HCT116 (cell line): ENCODE measurements around the gene MFSD6. TPM values are rescaled to one million over a fixed set of nuclear protein-coding genes. Genes with fewer than 3 reads are reported as not detected.

Source experiments
- ATAC-seq: fragments of 200-7000 bp; cut with Tn5 transposase; 2 replicates; pipeline ENCODE4 v1.9.1; 2020; ENCODE audit warnings: mild to moderate bottlenecking, moderate library complexity
- BruUV-seq: library from RNA; stranded (reverse); fragments of 400-500 nt; replicated peaks from 2 replicates; lab custom pipeline; 2021; lab: Mats Ljungman, UMichigan
- CTCF ChIA-PET: fragments of 300-600 bp; sonication (Branson Sonifier 250); formaldehyde crosslinking; loops from one replicate; lab custom pipeline; 2021; ENCODE audit warnings: antibody characterized with exemption; lab: Charles Lee
- POLR2A ChIA-PET: fragments of 300-600, 350-600 bp; sonication (Branson Sonifier 250); formaldehyde crosslinking; loops from one replicate; lab custom pipeline; 2021; ENCODE audit warnings: antibody characterized with exemption; lab: Charles Lee
- RAD21 ChIA-PET, 2 experiments: fragments of 300-600 bp; sonication (Branson Sonifier 250); formaldehyde crosslinking; loops; one replicate each; lab custom pipeline; 2023; ENCODE audit warnings: low total read pairs in 2 of 2; ENCODE audit not compliant: uncharacterized antibody in 2 of 2, unreplicated experiment in 2 of 2, low non-redundant PET in 1 of 2; lab: Charles Lee
- DNase-seq: peaks from one replicate; pipeline ENCODE4 v3.0.0-alpha.2; 2010; ENCODE audit warnings: low read depth, low spot score
- H2AFZ ChIP-seq: fragments of 200-600 bp; shearing (Covaris generic), sonication (generic); 2 replicates; pipeline ENCODE4 v1.6.1; 2017; ENCODE audit warnings: low read depth, mixed run types, mixed read lengths, antibody characterized with exemption, low read length; ENCODE audit not compliant: poor library complexity, severe bottlenecking
- H3K27ac ChIP-seq: 2 replicates; pipeline ENCODE4 v1.5.1; 2012; ENCODE audit warnings: low read depth, low read length
- H3K27me3 ChIP-seq: fragments of 200-600 bp; sonication (generic); 2 replicates; pipeline ENCODE4 v1.6.1; 2016; ENCODE audit warnings: mixed run types, low read length, mixed read lengths; ENCODE audit not compliant: insufficient read depth
- H3K36me3 ChIP-seq, 2 experiments: fragments of 200-500 bp in 1 of 2; fragments of 200-600 bp in 1 of 2; sonication (Bioruptor generic) in 1 of 2; sonication (generic) in 1 of 2; 2 replicates each; pipeline versions ENCODE4 v1.5.1 to v1.6.1; 2014 to 2016; ENCODE audit warnings: low read length in 2 of 2, inconsistent platforms in 1 of 2, mixed read lengths in 1 of 2, mixed run types in 1 of 2; ENCODE audit not compliant: insufficient read depth in 2 of 2, control insufficient read depth in 1 of 2
- H3K4me1 ChIP-seq, 2 experiments: fragments of 200-600 bp in 1 of 2; sonication (generic) in 1 of 2; 2 replicates each; pipeline versions ENCODE4 v1.5.1 to v1.6.1; 2012 to 2017; ENCODE audit warnings: low read length in 2 of 2, inconsistent platforms in 1 of 2, mild to moderate bottlenecking in 1 of 2, mixed read lengths in 1 of 2, mixed run types in 1 of 2, moderate library complexity in 1 of 2; ENCODE audit not compliant: insufficient read depth in 2 of 2, control insufficient read depth in 1 of 2
- H3K4me2 ChIP-seq: fragments of 200-600 bp; sonication (generic); 2 replicates; pipeline ENCODE4 v1.6.1; 2017; ENCODE audit warnings: mixed run types, low read length, mixed read lengths
- H3K4me3 ChIP-seq, 2 experiments: fragments of 200-600 bp in 1 of 2; sonication (generic) in 1 of 2; replicated peaks in 1 of 2; 2 replicates each; pipeline ENCODE4 v1.5.1; 2011 to 2016; ENCODE audit warnings: low read length in 2 of 2, control low read depth in 1 of 2, low read depth in 1 of 2, mild to moderate bottlenecking in 1 of 2, mixed read lengths in 1 of 2, mixed run types in 1 of 2
- H3K79me2 ChIP-seq: fragments of 200-600 bp; sonication (generic); 2 replicates; pipeline ENCODE4 v1.6.1; 2017; ENCODE audit warnings: mild to moderate bottlenecking, mixed run types, low read length, moderate library complexity, mixed read lengths; ENCODE audit not compliant: insufficient read depth
- H3K9ac ChIP-seq: fragments of 200-600 bp; sonication (generic); 2 replicates; pipeline ENCODE4 v1.6.1; 2016; ENCODE audit warnings: low read length, mixed read lengths
- H3K9me2 ChIP-seq: fragments of 200-600 bp; sonication (generic), shearing (Covaris generic); 2 replicates; pipeline ENCODE4 v1.6.1; 2017; ENCODE audit warnings: mixed run types, mild to moderate bottlenecking, moderate library complexity; ENCODE audit not compliant: insufficient read depth
- H3K9me3 ChIP-seq, 2 experiments: fragments of 200-500 bp in 1 of 2; fragments of 200-600 bp in 1 of 2; sonication (Bioruptor generic) in 1 of 2; sonication (generic) in 1 of 2; 2 replicates each; pipeline ENCODE4 v1.6.1; 2014 to 2017; ENCODE audit warnings: low read length in 2 of 2, mixed read lengths in 2 of 2, inconsistent platforms in 1 of 2, low read depth in 1 of 2, mild to moderate bottlenecking in 1 of 2, mixed run types in 1 of 2, moderate library complexity in 1 of 2; ENCODE audit not compliant: control insufficient read depth in 1 of 2, insufficient read depth in 1 of 2
- H4K20me1 ChIP-seq: fragments of 200-600 bp; sonication (generic), shearing (Covaris generic); 2 replicates; pipeline ENCODE4 v1.6.1; 2017; ENCODE audit warnings: mixed run types, mild to moderate bottlenecking, moderate library complexity; ENCODE audit not compliant: insufficient read depth
- CBX3 ChIP-seq: IDR thresholded peaks from 2 replicates; pipeline ENCODE4 v1.6.1; 2012; ENCODE audit warnings: low read depth
- EGR1 ChIP-seq: IDR thresholded peaks from 2 replicates; pipeline ENCODE4 v1.6.1; 2012; ENCODE audit warnings: low read depth
- ELF1 ChIP-seq: IDR thresholded peaks from 2 replicates; pipeline ENCODE4 v1.6.1; 2012; ENCODE audit warnings: low read depth, borderline replicate concordance
- EZH2 ChIP-seq: fragments of 200-600 bp; sonication (generic); IDR thresholded peaks from 2 replicates; pipeline ENCODE4 v1.6.1; 2017; ENCODE audit warnings: antibody characterized with exemption, mixed run types
- EZH2phosphoT487 ChIP-seq: fragments of 200-600 bp; IDR thresholded peaks from 2 replicates; pipeline ENCODE4 v1.6.1; 2018; ENCODE audit warnings: antibody characterized with exemption, borderline replicate concordance
- JUND ChIP-seq: IDR thresholded peaks from 2 replicates; pipeline ENCODE4 v1.6.1; 2012
- MAX ChIP-seq: IDR thresholded peaks from 2 replicates; pipeline ENCODE4 v1.6.1; 2012
- POLR2A ChIP-seq: IDR thresholded peaks from 2 replicates; pipeline ENCODE4 v1.7.0; 2011; ENCODE audit warnings: borderline replicate concordance; ENCODE audit not compliant: insufficient read depth, insufficient read length; ENCODE audit errors: extremely low read depth
- RAD21 ChIP-seq: IDR thresholded peaks from 2 replicates; pipeline ENCODE4 v1.6.1; 2012; ENCODE audit warnings: low read depth, mild to moderate bottlenecking
- SP1 ChIP-seq: IDR thresholded peaks from 2 replicates; pipeline ENCODE4 v1.6.1; 2012; ENCODE audit warnings: low read depth
- SRF ChIP-seq: IDR thresholded peaks from 2 replicates; pipeline ENCODE4 v1.6.1; 2012; ENCODE audit warnings: low read depth
- TCF7L2 ChIP-seq: IDR thresholded peaks from 2 replicates; pipeline ENCODE4 v1.7.0; 2011; ENCODE audit warnings: borderline replicate concordance, inconsistent platforms; ENCODE audit not compliant: insufficient read depth, insufficient read length; ENCODE audit errors: extremely low read depth
- YY1 ChIP-seq: IDR thresholded peaks from 2 replicates; pipeline ENCODE4 v1.6.1; 2011; ENCODE audit warnings: low read length, low read depth, moderate library complexity, mild to moderate bottlenecking; ENCODE audit not compliant: insufficient replicate concordance; ENCODE audit errors: extremely low read depth
- ZNF274 ChIP-seq: fragments of 200-500 bp; sonication (Bioruptor generic); IDR thresholded peaks from 2 replicates; pipeline ENCODE4 v1.6.1; 2014; ENCODE audit warnings: mild to moderate bottlenecking, low read depth, low read length, inconsistent platforms
- intact Hi-C: fragments of 100-400 bp; cut with micrococcal nuclease; formaldehyde crosslinking; loops from 2 replicates; pipeline ENCODE4 v1.10.0; 2022
- total RNA-seq: library from RNA; stranded (reverse); gene quantifications from one replicate; pipeline ENCODE4 v1.2.1, GENCODE V29; 2021; ENCODE audit not compliant: unreplicated experiment
- TF ChIP-seq, protein P1 (sequence below): IDR thresholded peaks from 2 replicates; pipeline ENCODE4 v1.6.1; 2011; ENCODE audit warnings: mild to moderate bottlenecking, low read length, moderate library complexity; ENCODE audit not compliant: insufficient replicate concordance; ENCODE audit errors: extremely low read depth
- TF ChIP-seq, protein P2 (sequence below), 3 experiments: fragments of 200-600 bp in 1 of 3; sonication (generic) in 1 of 3; IDR thresholded peaks in 2 of 3; conservative IDR thresholded peaks in 1 of 3; 2 replicates each; pipeline ENCODE4 v1.5.1; 2012 to 2017; ENCODE audit warnings: low read depth in 2 of 3, low read length in 2 of 3, antibody characterized with exemption in 1 of 3, borderline replicate concordance in 1 of 3, control low read depth in 1 of 3, mild to moderate bottlenecking in 1 of 3, mixed read lengths in 1 of 3, mixed run types in 1 of 3, moderate library complexity in 1 of 3; ENCODE audit not compliant: insufficient read depth in 1 of 3
- TF ChIP-seq, protein P3 (sequence below): IDR thresholded peaks from 2 replicates; pipeline ENCODE4 v1.6.1; 2012

MFSD6 gene
- total RNA-seq, 1 experiment from 2014 or later = 18.6 TPM

- Histone ChIP-seq H3K9me3 (no peaks in the 10 kb centered on the region), H3K9ac (no peak overlapping the region), H3K4me3 (no peak overlapping the region), H3K4me2 (no peak overlapping the region), H3K27ac (no peak overlapping the region), H3K9me2 (no peaks in the 10 kb centered on the region), H3K27me3 (no peaks in the 10 kb centered on the region), H3K36me3 (no peaks in the 10 kb centered on the region), H3K79me2 (no peaks in the 10 kb centered on the region), H3K4me1 (peaks cover 2 to 5% of the 10 kb centered on the region in 2 experiments; a peak in 2 of 4 replicates), H2AFZ (no peak overlapping the region), H4K20me1 (no peaks in the 10 kb centered on the region)
- ChIA-PET POLR2A (no interaction called here), RAD21 (no interaction called here), CTCF (no interaction called here)
- DNase-seq (no peak), ATAC-seq (no peak)
- BruUV-seq = no TSS peak
- TF ChIP-seq ZNF274 (no peak), EZH2 (no peak), SP1 (no peak), SRF (no peak)
- intact Hi-C loops = no loop called here
Observed at GRCh38 chr2:190503088-190503487, 94.9 kb downstream of the MFSD6 start.

- no peak for TF ChIP-seq MAX
- no peak for TF ChIP-seq EZH2phosphoT487
- no peak for TF ChIP-seq CBX3
- TF ChIP-seq TCF7L2 = no peak
- TF ChIP-seq, protein P1, sequence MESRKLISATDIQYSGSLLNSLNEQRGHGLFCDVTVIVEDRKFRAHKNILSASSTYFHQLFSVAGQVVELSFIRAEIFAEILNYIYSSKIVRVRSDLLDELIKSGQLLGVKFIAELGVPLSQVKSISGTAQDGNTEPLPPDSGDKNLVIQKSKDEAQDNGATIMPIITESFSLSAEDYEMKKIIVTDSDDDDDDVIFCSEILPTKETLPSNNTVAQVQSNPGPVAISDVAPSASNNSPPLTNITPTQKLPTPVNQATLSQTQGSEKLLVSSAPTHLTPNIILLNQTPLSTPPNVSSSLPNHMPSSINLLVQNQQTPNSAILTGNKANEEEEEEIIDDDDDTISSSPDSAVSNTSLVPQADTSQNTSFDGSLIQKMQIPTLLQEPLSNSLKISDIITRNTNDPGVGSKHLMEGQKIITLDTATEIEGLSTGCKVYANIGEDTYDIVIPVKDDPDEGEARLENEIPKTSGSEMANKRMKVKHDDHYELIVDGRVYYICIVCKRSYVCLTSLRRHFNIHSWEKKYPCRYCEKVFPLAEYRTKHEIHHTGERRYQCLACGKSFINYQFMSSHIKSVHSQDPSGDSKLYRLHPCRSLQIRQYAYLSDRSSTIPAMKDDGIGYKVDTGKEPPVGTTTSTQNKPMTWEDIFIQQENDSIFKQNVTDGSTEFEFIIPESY = no peak
- TF ChIP-seq, protein P2, sequence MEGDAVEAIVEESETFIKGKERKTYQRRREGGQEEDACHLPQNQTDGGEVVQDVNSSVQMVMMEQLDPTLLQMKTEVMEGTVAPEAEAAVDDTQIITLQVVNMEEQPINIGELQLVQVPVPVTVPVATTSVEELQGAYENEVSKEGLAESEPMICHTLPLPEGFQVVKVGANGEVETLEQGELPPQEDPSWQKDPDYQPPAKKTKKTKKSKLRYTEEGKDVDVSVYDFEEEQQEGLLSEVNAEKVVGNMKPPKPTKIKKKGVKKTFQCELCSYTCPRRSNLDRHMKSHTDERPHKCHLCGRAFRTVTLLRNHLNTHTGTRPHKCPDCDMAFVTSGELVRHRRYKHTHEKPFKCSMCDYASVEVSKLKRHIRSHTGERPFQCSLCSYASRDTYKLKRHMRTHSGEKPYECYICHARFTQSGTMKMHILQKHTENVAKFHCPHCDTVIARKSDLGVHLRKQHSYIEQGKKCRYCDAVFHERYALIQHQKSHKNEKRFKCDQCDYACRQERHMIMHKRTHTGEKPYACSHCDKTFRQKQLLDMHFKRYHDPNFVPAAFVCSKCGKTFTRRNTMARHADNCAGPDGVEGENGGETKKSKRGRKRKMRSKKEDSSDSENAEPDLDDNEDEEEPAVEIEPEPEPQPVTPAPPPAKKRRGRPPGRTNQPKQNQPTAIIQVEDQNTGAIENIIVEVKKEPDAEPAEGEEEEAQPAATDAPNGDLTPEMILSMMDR (IDR thresholded peaks at IDR 0.05 in 2 of 3, conservative IDR thresholded peaks at IDR 0.05 in 1 of 3; ENCODE audit: borderline replicate concordance in 1 of 3, insufficient read depth in 1 of 3, low read depth in 2 of 3, low read length in 2 of 3) = no peak
- no peak for TF ChIP-seq JUND
- no peak for TF ChIP-seq POLR2A
- TF ChIP-seq SP1 = no peak
- TF ChIP-seq ELF1 = no peak
- TF ChIP-seq YY1 = no peak
- no peak for TF ChIP-seq SRF
- TF ChIP-seq, protein P3, sequence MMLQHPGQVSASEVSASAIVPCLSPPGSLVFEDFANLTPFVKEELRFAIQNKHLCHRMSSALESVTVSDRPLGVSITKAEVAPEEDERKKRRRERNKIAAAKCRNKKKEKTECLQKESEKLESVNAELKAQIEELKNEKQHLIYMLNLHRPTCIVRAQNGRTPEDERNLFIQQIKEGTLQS = no peak
- no peak for TF ChIP-seq RAD21
- TF ChIP-seq EGR1 = no peak
- peaks cover 2 to 5% of the 10 kb centered on the region in 2 experiments; a peak in 2 of 4 replicates for H3K4me1 ChIP-seq
- H2AFZ ChIP-seq = no peak overlapping the region
- no peaks in the 10 kb centered on the region for H3K9me2 ChIP-seq
- intact Hi-C loops = loop anchor here (5.0 kb wide), 1 partner anchor 178 kb away; no protein-coding TSS in a partner anchor
- H3K9ac ChIP-seq = no peak overlapping the region
- ATAC-seq (no peak), DNase-seq (no peak)
- H3K79me2 ChIP-seq = no peaks in the 10 kb centered on the region
- no peaks in the 10 kb centered on the region for H4K20me1 ChIP-seq
- no peak overlapping the region for H3K4me3 ChIP-seq
- ChIA-PET RAD21 (no interaction called here), CTCF (no interaction called here), POLR2A (no interaction called here)
- H3K36me3 ChIP-seq = no peaks in the 10 kb centered on the region
- H3K27ac ChIP-seq = no peak overlapping the region
- H3K9me3 ChIP-seq = no peaks in the 10 kb centered on the region
- no TSS peak for BruUV-seq
- no peak overlapping the region for H3K4me2 ChIP-seq
- no peaks in the 10 kb centered on the region for H3K27me3 ChIP-seq
Observed at GRCh38 chr2:190504912-190505311, 96.8 kb downstream of the MFSD6 start.
